Karpas-422 (cell line): Measurements from ENCODE around the gene GPR160. TPM values are rescaled to one million over a fixed set of nuclear protein-coding genes. Genes with fewer than 3 reads are reported as not detected.
"Not testable (repeated sequence)": the region's sequence is repeated elsewhere in the genome, so short reads cannot be mapped to it uniquely, and the experiment has no call there.

Source experiments
- DNase-seq: peaks from one replicate; pipeline ENCODE4 v3.0.0-alpha.2; 2015
- H2AFZ ChIP-seq: fragments of 200-600 bp; sonication (generic); 2 replicates; pipeline ENCODE4 v1.6.1; 2014; ENCODE audit warnings: antibody characterized with exemption, low read length, mixed read lengths
- H3K27ac ChIP-seq: fragments of 200-600 bp; sonication (generic); 2 replicates; pipeline ENCODE4 v1.5.1; 2014; ENCODE audit warnings: mild to moderate bottlenecking, low read length, moderate library complexity
- H3K27me3 ChIP-seq: fragments of 200-600 bp; sonication (generic); 2 replicates; pipeline ENCODE4 v1.6.1; 2014; ENCODE audit warnings: low read length, mixed read lengths
- H3K36me3 ChIP-seq: fragments of 200-600 bp; sonication (generic); 2 replicates; pipeline ENCODE4 v1.6.1; 2014; ENCODE audit warnings: low read length, mixed read lengths; ENCODE audit not compliant: insufficient read depth
- H3K4me1 ChIP-seq: fragments of 200-600 bp; sonication (generic); 2 replicates; pipeline ENCODE4 v1.6.1; 2014; ENCODE audit warnings: mild to moderate bottlenecking, low read length, mixed read lengths
- H3K4me2 ChIP-seq: fragments of 200-600 bp; sonication (generic); 2 replicates; pipeline ENCODE4 v1.6.1; 2014; ENCODE audit warnings: low read length, low read depth, mild to moderate bottlenecking; ENCODE audit not compliant: poor library complexity, severe bottlenecking
- H3K4me3 ChIP-seq: fragments of 200-600 bp; sonication (generic); 2 replicates; pipeline ENCODE4 v1.5.1; 2014; ENCODE audit warnings: mild to moderate bottlenecking, antibody characterized with exemption, low read length, mixed read lengths
- H3K79me2 ChIP-seq: fragments of 200-600 bp; sonication (generic); 2 replicates; pipeline ENCODE4 v1.6.1; 2014; ENCODE audit warnings: mild to moderate bottlenecking, low read length, mixed read lengths
- H3K9ac ChIP-seq: fragments of 200-600 bp; sonication (generic); 2 replicates; pipeline ENCODE4 v1.6.0; 2014; ENCODE audit warnings: low read length
- H3K9me2 ChIP-seq: fragments of 200-600 bp; sonication (generic), shearing (Covaris generic); replicated peaks from 2 replicates; pipeline ENCODE4 v1.6.0; 2014; ENCODE audit warnings: mild to moderate bottlenecking, low read length, moderate library complexity; ENCODE audit not compliant: insufficient read depth
- H3K9me3 ChIP-seq: fragments of 300-700, 200-600 bp; sonication (generic); 2 replicates; pipeline ENCODE4 v1.6.1; 2014; ENCODE audit warnings: low read length, mixed read lengths
- H4K20me1 ChIP-seq: fragments of 200-600 bp; sonication (generic); 2 replicates; pipeline ENCODE4 v1.6.1; 2014; ENCODE audit warnings: mild to moderate bottlenecking, antibody characterized with exemption, low read length, low read depth; ENCODE audit not compliant: insufficient read depth
- small RNA-seq: library from RNA; depleted of rRNA; stranded (forward); fragments of <200 nt; gene quantifications from one replicate; pipeline ENCODE3, GENCODE V24; 2014
- total RNA-seq: library from RNA; depleted of rRNA; stranded (reverse); fragments of >200 nt; shearing (Covaris generic); gene quantifications from 2 replicates; pipeline ENCODE4 v1.2.3, GENCODE V29; 2014; ENCODE audit warnings: low replicate concordance; rRNA removed

GPR160 gene
- total RNA-seq, 1 experiment from 2014 or later = 94.6 TPM

GRCh38 chr3:170114165-170114564 is 76.4 kb downstream of the GPR160 start:
- H4K20me1 ChIP-seq, DNase-seq, H3K4me1 ChIP-seq, H3K27me3 ChIP-seq, H3K27ac ChIP-seq, H3K9ac ChIP-seq, H3K9me2 ChIP-seq, H3K9me3 ChIP-seq, H2AFZ ChIP-seq, H3K4me2 ChIP-seq, H3K4me3 ChIP-seq: not testable (repeated sequence)
- Histone ChIP-seq H3K36me3 (peaks cover 74% of the 10 kb centered on the region; the same call in 1 of the 2 replicates), H3K79me2 (peaks cover 39% of the 10 kb centered on the region)

GRCh38 chr3:170117134-170117533 is 79.3 kb downstream of the GPR160 start:
- Histone ChIP-seq H3K9ac (no peak overlapping the region), H3K9me3 (no peaks in the 10 kb centered on the region), H3K27me3 (no peaks in the 10 kb centered on the region), H3K27ac (no peak overlapping the region), H3K79me2 (peaks cover 44% of the 10 kb centered on the region), H2AFZ (no peak overlapping the region), H3K4me1 (peaks cover 3% of the 10 kb centered on the region; the same call in 1 of the 2 replicates), H3K9me2 (no peaks in the 10 kb centered on the region), H3K4me3 (no peak overlapping the region), H3K36me3 (peaks cover 80% of the 10 kb centered on the region; the same call in 1 of the 2 replicates), H4K20me1 (no peaks in the 10 kb centered on the region), H3K4me2 (no peak overlapping the region)
- DNase-seq = no peak

DNA sequence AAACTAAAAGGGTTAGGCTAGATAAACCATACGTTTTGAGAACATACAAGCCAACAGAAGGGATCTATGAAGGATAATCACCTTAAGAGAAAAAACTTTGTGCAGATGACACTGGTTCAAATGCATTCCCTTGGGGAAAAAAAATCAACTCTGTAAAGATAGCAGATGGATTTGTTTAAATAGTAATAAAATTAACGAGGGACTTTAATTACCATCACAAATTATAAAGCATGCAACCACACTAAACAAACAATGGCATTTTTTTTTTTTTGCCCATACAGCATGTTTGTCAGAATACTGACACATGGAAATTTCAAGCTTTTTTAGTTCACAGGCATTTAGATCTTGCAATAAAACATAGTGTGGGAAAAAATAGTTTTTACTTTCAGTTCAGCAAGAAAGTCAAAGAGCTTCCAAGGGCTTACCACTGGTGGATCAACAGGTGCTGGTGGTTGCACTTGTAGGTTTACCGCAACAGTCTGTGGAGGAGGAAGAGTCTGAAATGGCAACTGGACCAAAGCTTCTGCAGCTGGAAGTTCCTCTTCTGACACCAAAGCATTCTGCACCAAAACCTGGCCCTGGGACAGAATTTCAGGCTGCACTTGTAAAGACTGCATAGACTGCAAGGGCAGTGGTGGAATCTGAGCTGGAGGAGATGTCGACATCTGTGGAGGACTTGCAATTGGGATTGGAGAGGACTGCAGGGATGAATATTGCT is 90.6 kb downstream of the GPR160 start:
- H3K9me2 ChIP-seq = no peaks in the 10 kb centered on the region
- no peaks in the 10 kb centered on the region for H3K9me3 ChIP-seq
- H3K4me1 ChIP-seq = peaks cover 64% of the 10 kb centered on the region
- H3K36me3 ChIP-seq = peaks cover 16% of the 10 kb centered on the region
- peaks cover 58% of the 10 kb centered on the region for H3K79me2 ChIP-seq
- H3K9ac ChIP-seq = peak overlapping the region; percentile 28; the same call in 1 of the 2 replicates
- H3K4me2 ChIP-seq = peak overlapping the region; percentile 35
- H2AFZ ChIP-seq = no peak overlapping the region
- H3K27ac ChIP-seq = peak overlapping the region; percentile 86
- peak; percentile 69 for DNase-seq
- peak overlapping the region; percentile 20; the same call in 1 of the 2 replicates for H3K4me3 ChIP-seq
- no peaks in the 10 kb centered on the region for H4K20me1 ChIP-seq
- no peaks in the 10 kb centered on the region for H3K27me3 ChIP-seq

DNA sequence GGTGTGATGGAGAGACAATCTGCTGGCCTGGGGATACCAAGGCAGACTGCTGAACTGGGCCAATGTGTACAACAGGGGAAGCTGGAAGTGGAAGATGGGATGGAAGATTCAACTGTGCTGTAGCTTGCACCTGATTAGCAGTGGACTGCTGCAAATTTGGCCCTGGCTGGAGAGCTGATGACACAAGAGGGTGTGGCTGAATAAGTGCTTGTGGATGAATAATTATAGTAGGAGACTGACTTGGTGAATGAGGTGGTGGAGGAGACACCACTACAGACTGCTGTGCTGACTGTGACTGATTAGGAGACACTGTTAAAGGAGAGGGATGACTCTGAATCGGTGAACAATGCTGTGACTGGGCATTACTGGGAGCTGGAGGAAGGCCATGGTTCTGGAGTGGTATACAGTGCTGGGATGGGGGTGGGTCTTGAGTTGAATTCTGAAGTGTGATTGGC is 91.2 kb downstream of the GPR160 start:
- Histone ChIP-seq H3K27me3 (no peaks in the 10 kb centered on the region), H3K27ac (peak overlapping the region; percentile 86), H4K20me1 (no peaks in the 10 kb centered on the region), H3K9me2 (no peaks in the 10 kb centered on the region), H3K9me3 (no peaks in the 10 kb centered on the region), H3K79me2 (peaks cover 61% of the 10 kb centered on the region), H3K4me2 (peak overlapping the region; percentile 35), H3K9ac (peak overlapping the region; percentile 28; the same call in 1 of the 2 replicates), H3K36me3 (peaks cover 21% of the 10 kb centered on the region), H3K4me3 (peak overlapping the region; percentile 20; the same call in 1 of the 2 replicates), H2AFZ (no peak overlapping the region), H3K4me1 (peaks cover 64% of the 10 kb centered on the region)
- no peak for DNase-seq

GRCh38 chr3:170130532-170130931 is 92.7 kb downstream of the GPR160 start:
- H2AFZ ChIP-seq = no peak overlapping the region
- no peak overlapping the region for H3K4me3 ChIP-seq
- H3K9me2 ChIP-seq = no peaks in the 10 kb centered on the region
- H3K36me3 ChIP-seq = peaks cover 31% of the 10 kb centered on the region
- peak overlapping the region; percentile 3 for H3K4me2 ChIP-seq
- no peak overlapping the region for H3K9ac ChIP-seq
- no peak for DNase-seq
- H3K27ac ChIP-seq = peak overlapping the region; percentile 86
- H3K27me3 ChIP-seq = no peaks in the 10 kb centered on the region
- H3K4me1 ChIP-seq = peaks cover 57% of the 10 kb centered on the region
- H3K79me2 ChIP-seq = peaks cover 59% of the 10 kb centered on the region
- H3K9me3 ChIP-seq = no peaks in the 10 kb centered on the region
- H4K20me1 ChIP-seq = no peaks in the 10 kb centered on the region

GRCh38 chr3:170132335-170132734 is 94.5 kb downstream of the GPR160 start:
- no peaks in the 10 kb centered on the region for H4K20me1 ChIP-seq
- H3K9me2 ChIP-seq = no peaks in the 10 kb centered on the region
- no peak overlapping the region for H2AFZ ChIP-seq
- H3K79me2 ChIP-seq = peaks cover 62% of the 10 kb centered on the region
- H3K4me1 ChIP-seq = peaks cover 45% of the 10 kb centered on the region
- no peak overlapping the region for H3K9ac ChIP-seq
- H3K9me3 ChIP-seq = no peaks in the 10 kb centered on the region
- H3K27me3 ChIP-seq = no peaks in the 10 kb centered on the region
- H3K4me2 ChIP-seq = no peak overlapping the region
- no peak overlapping the region for H3K4me3 ChIP-seq
- peaks cover 48% of the 10 kb centered on the region for H3K36me3 ChIP-seq
- H3K27ac ChIP-seq = no peak overlapping the region
- DNase-seq = no peak

Small RNA genes lying within 50 kb of the gene (small RNA-seq; reads per million reads assigned to genes)
- gene RNU4-38P = 0.12 reads per million

Other genes starting within 250 kb of the GPR160 start
- 0.07 and 0.22 TPM in 2 replicates for gene LRRIQ4, start 225.1 kb upstream of the GPR160 start, total RNA-seq
- 10.0 and 11.8 TPM in 2 replicates for gene LRRC34, start 225.1 kb upstream of the GPR160 start, total RNA-seq
- gene LRRC31, start 168.1 kb upstream of the GPR160 start, total RNA-seq = not detected in 2 replicates
- gene SAMD7, start 126.4 kb upstream of the GPR160 start, total RNA-seq = not detected in 2 replicates
- gene SEC62, start 71.2 kb upstream of the GPR160 start, total RNA-seq = 36.9 and 39.4 TPM in 2 replicates
- 31.9 and 89.9 TPM in 2 replicates for gene PHC3, start 143.7 kb downstream of the GPR160 start, total RNA-seq
- 8.7 and 38.2 TPM in 2 replicates for gene PRKCI, start 184.4 kb downstream of the GPR160 start, total RNA-seq